Measurements from ENCODE around the gene LAYN. TPM values are rescaled to one million over a fixed set of nuclear protein-coding genes. Genes with fewer than 3 reads are reported as not detected.
A peak's percentile ranks its signal among the peaks of the same experiment; 100 is the strongest.

LAYN gene
- total and polyA plus RNA-seq, 7 donors = 1.4 to 65.8 (median 36.0) TPM

DNA sequence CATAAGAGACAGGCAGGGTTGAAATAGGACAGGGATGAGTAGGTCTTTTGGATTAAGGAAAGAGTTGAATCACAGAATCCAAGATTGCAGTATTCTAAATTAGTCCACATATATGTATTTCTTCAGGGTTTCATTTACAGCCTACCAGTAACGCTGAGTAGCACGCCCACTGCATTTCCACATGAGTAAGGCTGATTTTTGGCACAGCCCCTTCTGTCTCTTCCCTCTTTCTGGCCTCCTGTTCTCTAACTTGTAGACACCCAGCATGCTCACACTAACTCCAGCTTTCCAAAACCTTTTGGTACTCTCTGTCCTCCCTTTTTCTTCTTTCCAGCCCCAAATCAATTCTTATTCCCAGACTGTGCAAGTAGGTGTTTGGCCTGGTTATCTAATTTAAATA, 58.0 kb downstream of the LAYN start:
- H3K9me3 ChIP-seq = no peaks in the 10 kb centered on the region
- H3K27me3 ChIP-seq = no peaks in the 10 kb centered on the region
- H3K4me3 ChIP-seq = no peak overlapping the region
- peak; percentile 70 for DNase-seq
- H3K36me3 ChIP-seq = no peaks in the 10 kb centered on the region
- TF ChIP-seq POLR2AphosphoS5 (IDR thresholded peaks at IDR 0.05) (no peak), EP300 (IDR thresholded peaks at IDR 0.05) (no peak), POLR2A (IDR thresholded peaks at IDR 0.05) (no peak)
- TF ChIP-seq, protein P1, sequence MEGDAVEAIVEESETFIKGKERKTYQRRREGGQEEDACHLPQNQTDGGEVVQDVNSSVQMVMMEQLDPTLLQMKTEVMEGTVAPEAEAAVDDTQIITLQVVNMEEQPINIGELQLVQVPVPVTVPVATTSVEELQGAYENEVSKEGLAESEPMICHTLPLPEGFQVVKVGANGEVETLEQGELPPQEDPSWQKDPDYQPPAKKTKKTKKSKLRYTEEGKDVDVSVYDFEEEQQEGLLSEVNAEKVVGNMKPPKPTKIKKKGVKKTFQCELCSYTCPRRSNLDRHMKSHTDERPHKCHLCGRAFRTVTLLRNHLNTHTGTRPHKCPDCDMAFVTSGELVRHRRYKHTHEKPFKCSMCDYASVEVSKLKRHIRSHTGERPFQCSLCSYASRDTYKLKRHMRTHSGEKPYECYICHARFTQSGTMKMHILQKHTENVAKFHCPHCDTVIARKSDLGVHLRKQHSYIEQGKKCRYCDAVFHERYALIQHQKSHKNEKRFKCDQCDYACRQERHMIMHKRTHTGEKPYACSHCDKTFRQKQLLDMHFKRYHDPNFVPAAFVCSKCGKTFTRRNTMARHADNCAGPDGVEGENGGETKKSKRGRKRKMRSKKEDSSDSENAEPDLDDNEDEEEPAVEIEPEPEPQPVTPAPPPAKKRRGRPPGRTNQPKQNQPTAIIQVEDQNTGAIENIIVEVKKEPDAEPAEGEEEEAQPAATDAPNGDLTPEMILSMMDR (IDR thresholded peaks at IDR 0.05) = no peak
- intact Hi-C loops (cut with DNase I) = no loop called here
- 58 to 75% methylated on average over 2 of the region's 2 CpGs for WGBS, 2 donors
- H3K4me1 ChIP-seq = peaks cover 0 to 17% (median 11%) of the 10 kb centered on the region in 4 donors
- peak overlapping the region in 1 of 4 donors; percentile 27 for H3K27ac ChIP-seq

DNA sequence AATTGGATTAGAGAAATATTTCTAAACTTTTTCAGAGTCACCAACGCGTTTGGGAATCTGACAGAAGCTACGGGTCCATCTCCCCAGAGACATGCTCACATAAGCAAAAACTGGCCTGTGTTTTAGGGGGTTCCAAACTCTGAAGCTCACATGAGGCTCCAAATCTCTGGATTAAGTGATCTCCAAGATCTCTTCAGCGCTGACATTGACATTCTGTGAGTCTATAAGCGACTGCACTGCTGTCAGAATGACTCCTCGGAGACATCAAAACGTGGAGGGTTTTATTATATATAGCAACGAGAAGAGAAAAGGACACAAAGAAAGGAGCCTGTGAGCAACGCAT, 61.1 kb downstream of the LAYN start:
- TF ChIP-seq POLR2AphosphoS5 (IDR thresholded peaks at IDR 0.05) (no peak), EP300 (IDR thresholded peaks at IDR 0.05) (no peak), POLR2A (IDR thresholded peaks at IDR 0.05) (no peak)
- TF ChIP-seq, protein P1 (IDR thresholded peaks at IDR 0.05) = no peak
- intact Hi-C loops (cut with DNase I) = loop anchor here (5.0 to 10.0 kb wide), 2 partner anchors 241 to 373 kb away; no protein-coding TSS in a partner anchor
- no peak for DNase-seq
- Histone ChIP-seq H3K27ac (peak overlapping the region; percentile 95 to 98 (median 98)), H3K4me3 (peak overlapping the region; percentile 86 to 92 (median 91)), H3K27me3 (no peaks in the 10 kb centered on the region), H3K36me3 (no peaks in the 10 kb centered on the region), H3K4me1 (peaks cover 0 to 45% (median 33%) of the 10 kb centered on the region in 4 donors), H3K9me3 (no peaks in the 10 kb centered on the region)
- 22 to 26% methylated on average over 9 of the region's 9 CpGs for WGBS, 2 donors

DNA sequence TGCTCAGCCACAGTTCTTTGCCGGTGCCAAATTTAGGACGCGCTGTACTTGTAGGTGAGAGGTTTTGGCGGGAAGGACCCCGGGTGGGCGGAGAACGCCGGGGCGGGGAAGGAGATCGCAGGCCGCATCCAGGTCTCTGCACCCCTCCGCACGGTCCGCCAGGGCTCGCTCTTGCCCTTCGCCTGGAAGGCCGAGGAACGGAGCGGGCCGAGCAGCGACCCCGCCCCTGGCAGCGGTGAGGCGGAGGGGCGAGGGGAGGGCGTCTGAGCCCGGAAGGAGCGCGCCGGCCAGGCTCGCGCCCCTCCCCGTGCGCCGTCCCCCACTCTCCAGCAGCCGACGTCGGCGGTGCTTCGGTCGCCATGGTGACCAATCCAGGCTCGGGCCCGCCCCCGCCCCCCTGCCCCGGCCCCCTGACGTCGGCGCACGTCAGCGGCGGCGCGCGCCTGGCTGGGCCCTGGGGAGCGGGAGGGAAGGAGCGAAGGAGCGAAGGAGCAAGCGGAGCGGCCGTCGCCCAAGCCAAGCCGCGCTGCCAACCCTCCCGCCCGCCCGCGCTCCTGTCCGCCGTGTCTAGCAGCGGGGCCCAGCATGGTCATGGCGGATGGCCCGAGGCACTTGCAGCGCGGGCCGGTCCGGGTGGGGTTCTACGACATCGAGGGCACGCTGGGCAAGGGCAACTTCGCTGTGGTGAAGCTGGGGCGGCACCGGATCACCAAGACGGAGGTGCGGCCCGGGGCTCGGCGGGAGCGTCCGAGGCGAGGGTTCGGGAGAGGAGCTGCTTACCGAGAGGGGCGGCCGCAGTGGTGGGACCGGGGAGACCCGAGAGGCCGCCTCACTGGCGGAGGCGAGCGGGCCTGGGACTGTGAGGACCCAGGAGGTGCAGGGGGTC, 61.7 kb downstream of the LAYN start, which contains the start of gene SIK2:
SIK2 (plus strand) TSS at position 471 of the 886 bp plus-strand sequence; CDS start at position 586, 115 bp downstream.
- H3K4me1 ChIP-seq = peaks cover 0 to 51% (median 39%) of the 10 kb centered on the region in 4 donors
- WGBS, 2 donors = 0 to 1% methylated on average over 100 of the region's 100 CpGs
- H3K27ac ChIP-seq = peak within 1 kb of the TSS; percentile 95 to 98 (median 98)
- DNase-seq = peak; percentile 98
- peak within 1 kb of the TSS; percentile 86 to 92 (median 91) for H3K4me3 ChIP-seq
- no peaks in the 10 kb centered on the region for H3K9me3 ChIP-seq
- H3K27me3 ChIP-seq = no peaks in the 10 kb centered on the region
- intact Hi-C loops (cut with DNase I) = loop anchor here (1.0 to 10.0 kb wide), 4 partner anchors 164 to 373 kb away; partner anchors contain the start of gene PPP2R1B
- TF ChIP-seq POLR2AphosphoS5 (IDR thresholded peaks at IDR 0.05) = peak; percentile 96 to 98 (median 98)
- TF ChIP-seq, protein P1 (IDR thresholded peaks at IDR 0.05) = peak; percentile 82 to 93 (median 90)
- peak in 1 of 4 donors; percentile 24 for TF ChIP-seq EP300 (IDR thresholded peaks at IDR 0.05)
- peak; percentile 6 to 31 for TF ChIP-seq POLR2A (IDR thresholded peaks at IDR 0.05)
- H3K36me3 ChIP-seq = no peaks in the 10 kb centered on the region

DNA sequence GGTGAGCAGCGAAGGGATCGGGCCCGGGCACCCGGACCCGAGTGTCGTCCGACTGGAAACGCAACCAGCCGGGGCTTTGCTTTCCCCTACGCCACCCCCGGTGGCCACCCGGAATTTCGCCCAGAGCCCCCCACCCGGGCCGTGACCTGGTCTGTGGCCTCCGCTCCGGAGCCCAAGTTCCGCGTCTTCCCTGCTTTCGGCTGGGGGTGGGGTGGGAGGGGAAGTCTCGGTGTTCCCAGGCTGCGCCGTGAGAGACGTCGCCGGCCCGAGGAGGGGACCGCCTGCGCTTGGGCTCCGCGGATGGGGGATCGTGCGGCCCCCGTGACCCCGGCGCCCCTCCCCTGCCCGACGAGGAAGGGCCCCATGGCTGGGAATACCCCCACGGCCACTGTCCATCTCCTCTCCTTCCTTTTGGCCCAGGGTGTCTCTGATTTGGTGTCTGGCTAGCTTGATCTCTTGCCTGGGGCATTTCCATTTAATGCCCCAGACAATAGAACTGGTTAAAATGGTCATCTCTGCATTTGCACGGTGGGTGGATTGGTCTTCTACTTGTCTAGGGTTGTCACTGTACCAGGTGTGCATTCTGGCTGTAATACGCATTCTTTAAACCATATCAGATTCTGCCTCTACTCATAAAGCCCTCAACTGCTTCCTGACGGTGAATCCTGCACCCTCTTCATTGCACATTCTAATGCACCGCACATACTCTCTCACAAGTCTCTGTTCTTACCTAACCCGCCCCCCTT, 62.5 kb downstream of the LAYN start:
- WGBS, 2 donors = 1% methylated on average over 44 of the region's 44 CpGs
- Histone ChIP-seq H3K9me3 (no peaks in the 10 kb centered on the region), H3K36me3 (no peaks in the 10 kb centered on the region), H3K27me3 (no peaks in the 10 kb centered on the region), H3K27ac (peak overlapping the region; percentile 95 to 98 (median 98)), H3K4me3 (peak overlapping the region; percentile 86 to 92 (median 91)), H3K4me1 (peaks cover 0 to 56% (median 40%) of the 10 kb centered on the region in 4 donors)
- intact Hi-C loops (cut with DNase I) = loop anchor here (1.0 to 10.0 kb wide), 4 partner anchors 163 to 372 kb away; partner anchors contain the start of gene PPP2R1B
- TF ChIP-seq, protein P1 (IDR thresholded peaks at IDR 0.05) = no peak
- no peak for TF ChIP-seq EP300 (IDR thresholded peaks at IDR 0.05)
- peak in 2 of 4 donors; percentile 6 to 40 for TF ChIP-seq POLR2AphosphoS5 (IDR thresholded peaks at IDR 0.05)
- no peak for TF ChIP-seq POLR2A (IDR thresholded peaks at IDR 0.05)
- peak; percentile 80 for DNase-seq
